WERI-Rb-1 (cell line): ENCODE results near the gene POU2F3.

Experiments used
- DNase-seq: peaks from one replicate; pipeline ENCODE4 v3.0.0-alpha.2; 2020
- H3K27ac ChIP-seq: fragments of 250-450 bp; sonication (Bioruptor Pico); 2 replicates; pipeline ENCODE4 v1.5.1; 2020; ENCODE audit warnings: mild to moderate bottlenecking, moderate library complexity
- H3K27me3 ChIP-seq: fragments of 250-450 bp; sonication (Bioruptor Pico); 2 replicates; pipeline ENCODE4 v1.5.1; 2021; ENCODE audit warnings: mild to moderate bottlenecking, low read depth, moderate library complexity; ENCODE audit not compliant: insufficient read depth, severe bottlenecking
- H3K36me3 ChIP-seq: fragments of 250-450 bp; sonication (Bioruptor Pico); 2 replicates; pipeline ENCODE4 v1.5.1; 2020; ENCODE audit warnings: mild to moderate bottlenecking, moderate library complexity
- H3K4me3 ChIP-seq: 2 replicates; pipeline ENCODE4 v1.5.1; 2011; ENCODE audit warnings: low read depth, mild to moderate bottlenecking, control low read depth, low read length
- H3K9me3 ChIP-seq: fragments of 250-450 bp; sonication (Bioruptor Pico); 2 replicates; pipeline ENCODE4 v1.5.1; 2021; ENCODE audit warnings: mild to moderate bottlenecking, moderate library complexity; ENCODE audit not compliant: severe bottlenecking
- CTCF ChIP-seq: IDR thresholded peaks from 2 replicates; pipeline ENCODE4 v1.5.1; 2011; ENCODE audit warnings: low read depth, mild to moderate bottlenecking, control low read depth, inconsistent platforms, low read length

POU2F3 gene

GRCh38 chr11:120217526-120217925 is 22.4 kb upstream of the POU2F3 start:
- H3K27me3 ChIP-seq = no peaks in the 10 kb centered on the region
- no peaks in the 10 kb centered on the region for H3K36me3 ChIP-seq
- DNase-seq = no peak
- no peak overlapping the region for H3K27ac ChIP-seq
- no peak for TF ChIP-seq CTCF
- H3K9me3 ChIP-seq = no peaks in the 10 kb centered on the region
- H3K4me3 ChIP-seq = no peak overlapping the region

GRCh38 chr11:120217941-120218694 is 21.8 kb upstream of the POU2F3 start:
- no peak for TF ChIP-seq CTCF
- Histone ChIP-seq H3K9me3 (no peaks in the 10 kb centered on the region), H3K27me3 (no peaks in the 10 kb centered on the region), H3K4me3 (no peak overlapping the region), H3K27ac (no peak overlapping the region), H3K36me3 (no peaks in the 10 kb centered on the region)
- DNase-seq = no peak

GRCh38 chr11:120218695-120219033 is 21.3 kb upstream of the POU2F3 start:
- no peaks in the 10 kb centered on the region for H3K9me3 ChIP-seq
- H3K27me3 ChIP-seq = no peaks in the 10 kb centered on the region
- no peak for TF ChIP-seq CTCF
- H3K36me3 ChIP-seq = no peaks in the 10 kb centered on the region
- DNase-seq = no peak
- no peak overlapping the region for H3K4me3 ChIP-seq
- H3K27ac ChIP-seq = no peak overlapping the region

- H3K27ac ChIP-seq = no peak overlapping the region
- TF ChIP-seq CTCF = no peak
These were observed 20.6 kb upstream of the POU2F3 start for GRCh38 chr11:120219232-120219937.

GRCh38 chr11:120219938-120220746 is 19.8 kb upstream of the POU2F3 start:
- no peak overlapping the region for H3K27ac ChIP-seq
- no peak overlapping the region for H3K4me3 ChIP-seq
- no peaks in the 10 kb centered on the region for H3K9me3 ChIP-seq
- no peak for DNase-seq
- no peak for TF ChIP-seq CTCF
- H3K27me3 ChIP-seq = no peaks in the 10 kb centered on the region
- no peaks in the 10 kb centered on the region for H3K36me3 ChIP-seq

More at GRCh38 chr11:120219232-120219937, 20.6 kb upstream of the POU2F3 start:
- H3K36me3 ChIP-seq = no peaks in the 10 kb centered on the region
- no peak overlapping the region for H3K4me3 ChIP-seq
- no peak for DNase-seq
- H3K9me3 ChIP-seq = no peaks in the 10 kb centered on the region
- H3K27me3 ChIP-seq = no peaks in the 10 kb centered on the region
